Activated T-cell treated with anti-CD3 and anti-CD28 coated beads, Interleukin-2, amount 50 U/mL, for 24 hours (primary cell): ENCODE results near the gene H2BK1.

Experiments
- DNase-seq: peaks from one replicate; pipeline ENCODE4 v3.0.0-alpha.2; 2020
- H3K27ac Mint-ChIP-seq: 2 replicates; pipeline ENCODE4 v1.8.0; 2020; ENCODE audit warnings: mild to moderate bottlenecking, mixed read lengths
- H3K27me3 Mint-ChIP-seq: 2 replicates; pipeline ENCODE4 v1.8.0; 2020; ENCODE audit warnings: mixed read lengths
- H3K36me3 Mint-ChIP-seq: 2 replicates; pipeline ENCODE4 v1.8.0; 2020; ENCODE audit warnings: low read depth, mixed read lengths
- H3K4me1 Mint-ChIP-seq: 2 replicates; pipeline ENCODE4 v1.8.0; 2020; ENCODE audit warnings: low read depth, mixed read lengths
- H3K4me3 Mint-ChIP-seq: 2 replicates; pipeline ENCODE4 v1.8.0; 2020; ENCODE audit warnings: mild to moderate bottlenecking, moderate library complexity, mixed read lengths
- H3K9me3 Mint-ChIP-seq: 2 replicates; pipeline ENCODE4 v1.8.0; 2020; ENCODE audit warnings: mixed read lengths

H2BK1 gene

DNA sequence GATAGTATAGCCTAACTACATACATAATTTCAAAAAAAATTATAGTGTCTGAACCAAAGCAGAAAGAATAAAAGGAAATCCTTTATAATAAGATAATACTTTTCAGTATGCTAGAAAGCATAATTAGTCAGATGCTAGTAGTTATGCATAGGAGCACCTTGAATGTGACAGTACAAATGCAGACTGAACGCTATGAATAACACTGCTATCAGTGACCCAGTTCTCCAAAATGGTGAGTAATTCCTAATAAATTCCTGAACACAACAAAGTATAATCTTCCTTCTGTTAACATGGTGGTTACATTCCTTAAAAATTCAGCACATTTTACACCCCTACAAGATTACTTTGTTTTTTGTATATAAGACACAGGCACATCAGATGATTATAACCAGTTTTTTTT lies 20.8 kb upstream of the H2BK1 start:
- H3K9me3 Mint-ChIP-seq, result no peaks in the 10 kb centered on the region
- H3K4me1 Mint-ChIP-seq, result peaks cover 54% of the 10 kb centered on the region
- H3K36me3 Mint-ChIP-seq, result peaks cover 47% of the 10 kb centered on the region
- peak overlapping the region; percentile 99 for H3K4me3 Mint-ChIP-seq
- H3K27ac Mint-ChIP-seq, result no peak overlapping the region
- no peak for DNase-seq
- H3K27me3 Mint-ChIP-seq, result no peaks in the 10 kb centered on the region

DNA sequence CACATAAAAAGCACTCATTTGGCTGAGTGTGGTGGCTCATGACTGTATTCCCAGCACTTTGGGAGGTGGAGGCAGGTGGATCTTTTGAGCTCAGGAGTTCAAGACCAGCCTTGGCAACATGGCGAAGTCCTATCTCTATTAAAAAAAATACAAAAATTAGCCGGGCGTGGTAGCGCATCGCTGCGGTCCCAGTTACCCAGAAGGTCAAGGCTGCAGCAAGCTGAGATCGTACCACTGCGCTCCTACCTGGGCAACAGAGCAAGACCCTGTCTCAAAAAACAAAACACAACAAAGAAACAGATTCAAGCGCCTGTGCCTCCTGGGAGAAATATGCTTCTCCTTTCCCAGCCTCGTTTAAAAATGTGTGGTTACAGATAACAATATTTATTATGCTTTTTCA lies 19.0 kb upstream of the H2BK1 start:
- Mint-ChIP-seq H3K9me3 (no peaks in the 10 kb centered on the region), H3K27me3 (no peaks in the 10 kb centered on the region), H3K4me1 (peaks cover 57% of the 10 kb centered on the region), H3K4me3 (no peak overlapping the region), H3K27ac (no peak overlapping the region), H3K36me3 (peaks cover 48% of the 10 kb centered on the region)
- no peak for DNase-seq

DNA sequence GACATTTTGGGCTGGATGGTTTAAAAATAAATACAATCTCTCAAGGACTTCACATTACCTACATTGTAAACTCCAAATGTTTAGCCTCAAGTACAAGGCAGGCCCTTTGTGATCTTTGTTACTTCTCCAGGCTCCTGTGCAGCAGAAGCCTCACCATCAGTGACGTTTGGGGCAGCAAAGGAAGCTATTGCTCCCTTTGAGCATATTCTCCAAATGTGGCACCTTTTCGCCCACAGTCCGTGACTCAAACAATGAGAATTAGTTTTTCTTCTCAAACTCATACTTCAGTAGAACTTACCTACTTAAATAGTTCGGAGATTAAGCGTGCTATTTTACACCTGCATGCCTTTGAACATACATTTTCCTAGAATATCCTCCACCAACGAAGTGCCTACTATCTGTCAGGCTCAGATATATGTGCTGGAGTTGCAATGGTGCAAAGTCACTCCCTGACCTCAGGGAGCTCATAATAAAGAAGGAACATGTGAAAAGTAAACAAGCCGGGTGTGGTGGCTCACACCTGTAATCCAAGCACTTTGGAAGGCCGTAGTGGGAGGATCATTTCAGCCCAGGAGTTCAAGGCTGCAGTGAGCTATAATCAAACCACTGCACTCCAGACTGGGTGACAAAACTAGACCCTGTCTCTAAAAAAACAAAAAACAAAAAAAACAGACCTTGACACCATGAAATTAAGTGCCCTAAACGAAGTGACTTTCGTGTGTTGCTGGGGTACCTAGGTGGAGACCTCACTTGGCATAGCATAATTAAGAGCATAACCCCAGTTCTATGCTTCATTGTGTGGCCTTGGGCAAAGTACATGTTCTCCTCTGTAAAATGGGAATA lies 18.0 kb upstream of the H2BK1 start:
- DNase-seq, result no peak
- peak overlapping the region; percentile 96 for H3K4me3 Mint-ChIP-seq
- H3K27ac Mint-ChIP-seq, result peak overlapping the region; percentile 97
- no peaks in the 10 kb centered on the region for H3K9me3 Mint-ChIP-seq
- no peaks in the 10 kb centered on the region for H3K27me3 Mint-ChIP-seq
- peaks cover 48% of the 10 kb centered on the region for H3K36me3 Mint-ChIP-seq
- peaks cover 50% of the 10 kb centered on the region for H3K4me1 Mint-ChIP-seq

DNA sequence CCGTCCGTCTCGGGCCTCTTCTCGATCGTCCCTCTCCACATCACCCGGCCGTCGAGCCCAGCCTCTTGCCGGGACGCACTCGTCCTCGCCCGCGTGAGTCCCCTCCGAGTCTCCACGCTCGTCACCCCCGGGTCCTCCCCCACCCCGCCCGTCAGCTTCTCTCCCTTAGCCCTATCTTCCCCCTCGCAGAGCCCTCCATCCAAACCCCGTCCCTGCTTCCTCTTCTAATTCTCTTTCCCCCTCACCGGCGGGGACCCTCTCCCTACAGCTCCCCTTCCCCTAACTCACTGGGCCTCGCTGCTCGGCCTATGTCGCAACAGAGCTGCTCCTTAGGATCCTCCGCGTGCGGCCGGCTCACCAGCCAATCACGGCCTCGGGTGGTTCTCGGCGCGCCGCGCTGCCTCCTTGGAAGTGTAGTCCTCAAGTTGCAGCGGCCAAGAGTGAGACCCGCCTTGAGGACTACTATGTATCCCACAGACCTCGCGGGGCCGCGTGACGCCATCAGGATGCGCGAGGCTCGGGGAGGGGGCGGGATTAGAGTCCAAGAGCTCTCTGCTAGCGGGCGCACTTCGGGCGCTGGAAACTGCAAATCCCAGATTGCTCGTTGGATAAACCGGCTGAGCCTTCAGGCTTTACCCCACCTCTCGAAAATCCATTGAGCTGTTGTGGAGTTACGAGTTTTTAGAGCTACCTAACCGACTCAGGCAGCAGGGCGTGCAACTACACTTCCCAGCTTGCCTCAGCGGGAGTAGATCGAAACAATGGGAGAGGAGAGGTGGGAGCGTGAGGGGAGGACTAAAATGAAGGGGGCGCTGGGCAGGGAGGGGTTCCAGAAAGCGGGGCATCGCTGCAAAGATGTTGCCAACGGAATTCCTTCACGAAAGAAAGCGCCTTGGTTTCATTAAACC lies 16.8 kb upstream of the H2BK1 start, which contains the start of gene ABCF2:
Gene ABCF2, minus strand, starts transcription at position 331 of the 908 bp plus-strand sequence. CDS start 747 bp downstream, outside the sequence.
- peak within 1 kb of the TSS; percentile 96 for H3K4me3 Mint-ChIP-seq
- H3K27me3 Mint-ChIP-seq, result no peaks in the 10 kb centered on the region
- H3K27ac Mint-ChIP-seq, result peak within 1 kb of the TSS; percentile 97
- H3K36me3 Mint-ChIP-seq, result peaks cover 52% of the 10 kb centered on the region
- peaks cover 48% of the 10 kb centered on the region for H3K4me1 Mint-ChIP-seq
- DNase-seq, result peak; percentile 99
- no peaks in the 10 kb centered on the region for H3K9me3 Mint-ChIP-seq

DNA sequence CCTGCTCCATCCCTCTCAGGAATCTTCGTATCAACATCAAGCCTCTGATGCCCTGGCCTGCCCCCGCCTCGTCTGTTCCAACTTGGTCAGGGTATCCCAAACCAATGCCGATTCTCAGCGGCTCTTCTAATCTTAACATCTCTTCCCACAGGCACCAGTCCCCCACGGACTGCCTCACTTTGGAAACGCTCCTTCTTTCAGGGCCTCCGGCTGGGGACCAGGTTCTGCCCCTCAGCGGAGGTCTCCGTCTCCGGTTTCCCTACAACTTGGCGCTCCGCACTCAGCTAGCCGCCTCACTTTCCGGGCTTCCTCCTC lies 16.2 kb upstream of the H2BK1 start:
- H3K4me1 Mint-ChIP-seq, result peaks cover 41% of the 10 kb centered on the region
- H3K36me3 Mint-ChIP-seq, result peaks cover 57% of the 10 kb centered on the region
- peak overlapping the region; percentile 97 for H3K27ac Mint-ChIP-seq
- H3K9me3 Mint-ChIP-seq, result no peaks in the 10 kb centered on the region
- no peaks in the 10 kb centered on the region for H3K27me3 Mint-ChIP-seq
- no peak for DNase-seq
- peak overlapping the region; percentile 96 for H3K4me3 Mint-ChIP-seq

DNA sequence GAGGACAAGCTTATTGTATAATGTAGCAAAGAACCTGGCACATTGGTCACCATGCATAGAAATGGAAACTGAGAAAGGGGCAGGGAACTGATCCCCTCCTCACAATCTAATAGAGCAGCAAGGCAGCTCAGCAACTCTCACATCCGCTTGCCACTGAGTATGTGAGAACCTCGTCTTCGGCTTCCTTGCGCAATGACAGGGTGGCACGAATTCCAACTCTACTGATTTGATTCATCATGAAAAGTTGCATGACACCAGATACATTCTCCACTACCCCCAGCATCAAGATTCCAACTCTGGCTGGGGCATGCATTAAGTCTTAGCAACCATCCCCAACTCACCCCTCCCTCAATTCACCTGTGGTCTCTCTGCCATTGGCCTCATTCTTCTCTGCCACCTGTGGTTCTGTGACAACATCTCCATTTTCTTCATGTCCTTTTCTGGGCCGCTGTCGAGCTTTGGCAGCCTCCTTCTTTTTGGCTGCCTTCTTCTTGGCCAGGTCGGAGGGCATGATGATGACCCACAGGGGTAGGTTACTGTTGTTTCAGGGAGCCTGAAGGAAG lies 15.7 kb upstream of the H2BK1 start:
- Mint-ChIP-seq H3K4me3 (peak overlapping the region; percentile 96), H3K27me3 (no peaks in the 10 kb centered on the region), H3K4me1 (peaks cover 36% of the 10 kb centered on the region), H3K27ac (peak overlapping the region; percentile 97), H3K9me3 (no peaks in the 10 kb centered on the region), H3K36me3 (peaks cover 60% of the 10 kb centered on the region)
- no peak for DNase-seq

DNA sequence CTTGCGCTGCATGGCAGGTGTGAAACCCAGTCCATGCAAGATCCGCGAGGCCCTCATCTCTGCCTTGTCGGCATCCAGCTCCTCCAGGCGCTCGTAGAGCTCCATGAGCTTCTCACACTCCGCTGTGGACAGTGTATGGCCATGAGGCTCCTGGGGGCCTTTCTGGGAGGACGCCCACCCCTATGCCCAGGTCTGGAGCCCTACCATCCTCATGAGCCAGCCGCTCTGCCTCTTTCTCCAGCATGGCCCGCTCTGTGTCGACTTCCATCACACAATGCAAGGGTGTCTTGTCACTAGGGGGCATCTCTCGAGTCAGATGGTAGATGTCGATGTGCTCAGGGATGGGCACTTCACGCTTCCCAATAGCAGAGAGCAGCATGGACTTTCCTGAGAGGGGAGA lies 13.4 kb upstream of the H2BK1 start:
- Mint-ChIP-seq H3K27me3 (no peaks in the 10 kb centered on the region), H3K9me3 (no peaks in the 10 kb centered on the region), H3K27ac (no peak overlapping the region), H3K36me3 (peaks cover 83% of the 10 kb centered on the region), H3K4me1 (peaks cover 36% of the 10 kb centered on the region), H3K4me3 (no peak overlapping the region)
- no peak for DNase-seq

DNA sequence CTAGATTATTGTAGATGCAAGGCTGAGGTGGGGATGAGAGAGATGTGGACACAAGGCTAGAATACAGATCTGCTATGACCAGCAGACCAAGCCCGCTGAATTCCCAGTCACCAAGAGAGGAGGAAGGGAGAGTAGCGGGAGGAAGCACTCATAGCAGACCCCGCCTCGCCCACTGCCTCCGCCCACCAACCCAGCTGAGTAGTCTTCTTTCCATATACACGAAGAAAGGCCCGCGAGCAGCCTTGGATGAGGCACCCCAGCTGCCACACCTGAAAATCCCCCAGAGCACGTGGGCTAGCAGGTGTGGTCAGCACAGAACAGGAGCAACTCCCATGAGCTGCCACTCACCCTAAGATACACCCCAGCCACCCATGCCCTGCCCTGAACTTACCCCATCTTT lies 7.9 kb upstream of the H2BK1 start:
- H3K4me1 Mint-ChIP-seq, result no peaks in the 10 kb centered on the region
- H3K27me3 Mint-ChIP-seq, result no peaks in the 10 kb centered on the region
- no peak for DNase-seq
- no peak overlapping the region for H3K4me3 Mint-ChIP-seq
- peaks cover 97% of the 10 kb centered on the region for H3K36me3 Mint-ChIP-seq
- no peaks in the 10 kb centered on the region for H3K9me3 Mint-ChIP-seq
- H3K27ac Mint-ChIP-seq, result no peak overlapping the region

DNA sequence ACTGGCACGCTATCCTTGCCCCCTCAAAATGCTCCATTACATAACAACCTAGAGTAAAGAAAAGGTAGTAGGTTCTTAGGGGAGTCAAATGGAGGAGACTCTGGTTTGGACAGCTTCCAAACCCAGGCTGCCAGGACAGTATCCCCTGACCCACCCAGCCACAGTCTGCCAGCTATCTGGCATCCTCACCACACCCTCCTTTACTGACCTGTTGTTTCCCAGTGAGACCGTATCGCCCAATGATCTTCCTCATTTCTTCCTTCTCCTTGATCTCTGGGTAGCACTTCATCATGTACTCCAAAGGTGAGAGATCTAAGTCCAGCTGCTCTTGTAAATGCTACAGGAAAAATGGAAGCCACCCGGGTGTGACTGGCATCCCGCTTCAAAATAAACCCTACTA lies 5.1 kb upstream of the H2BK1 start:
- Mint-ChIP-seq H3K9me3 (no peaks in the 10 kb centered on the region), H3K27me3 (no peaks in the 10 kb centered on the region), H3K4me3 (no peak overlapping the region), H3K4me1 (no peaks in the 10 kb centered on the region), H3K36me3 (peaks cover 90% of the 10 kb centered on the region), H3K27ac (no peak overlapping the region)
- no peak for DNase-seq

DNA sequence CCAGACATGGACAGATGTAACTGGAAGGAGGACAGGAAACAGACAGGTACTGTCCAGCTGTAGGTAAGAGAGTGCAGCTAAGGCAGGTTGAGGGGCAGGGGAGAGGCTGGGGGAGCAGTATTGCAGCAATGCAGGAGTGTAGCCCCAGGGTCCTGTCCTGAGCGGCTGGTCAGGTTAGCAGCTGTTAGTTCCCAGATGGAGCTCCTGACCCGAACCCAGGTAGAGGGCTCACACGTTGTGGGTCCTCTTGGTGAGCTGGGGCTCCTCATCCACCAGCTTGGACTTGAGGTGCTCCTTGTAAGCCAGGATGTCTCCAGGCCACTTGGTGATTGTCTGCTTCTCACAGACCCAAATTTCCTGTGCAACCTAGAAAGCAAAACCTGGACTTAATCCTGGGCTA lies 3.5 kb upstream of the H2BK1 start:
- Mint-ChIP-seq H3K36me3 (peaks cover 75% of the 10 kb centered on the region), H3K4me3 (no peak overlapping the region), H3K9me3 (no peaks in the 10 kb centered on the region), H3K27me3 (no peaks in the 10 kb centered on the region), H3K27ac (no peak overlapping the region), H3K4me1 (no peaks in the 10 kb centered on the region)
- DNase-seq, result no peak

DNA sequence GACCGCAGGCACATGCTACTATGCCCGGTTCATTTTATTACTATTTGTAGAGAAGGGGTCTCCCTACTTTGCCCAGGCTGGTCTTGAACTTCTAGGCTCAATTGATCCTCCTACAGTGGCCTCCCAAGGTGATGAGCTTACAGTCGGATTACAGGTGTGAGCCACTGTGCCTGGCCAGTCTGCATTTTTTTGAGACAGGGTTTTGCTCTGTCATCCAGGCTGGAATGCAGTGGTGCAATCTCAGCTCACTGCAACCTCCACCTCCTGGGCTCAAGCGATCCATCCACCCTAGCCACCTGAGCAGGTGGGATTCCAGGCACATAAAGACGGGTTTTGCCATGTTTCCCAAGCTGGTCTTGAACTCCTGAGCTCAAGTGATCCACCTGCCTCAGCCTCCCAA lies 2.3 kb upstream of the H2BK1 start:
- DNase-seq, result no peak
- Mint-ChIP-seq H3K4me3 (no peak overlapping the region), H3K9me3 (no peaks in the 10 kb centered on the region), H3K4me1 (peaks cover 8% of the 10 kb centered on the region), H3K36me3 (peaks cover 63% of the 10 kb centered on the region), H3K27me3 (no peaks in the 10 kb centered on the region), H3K27ac (no peak overlapping the region)

DNA sequence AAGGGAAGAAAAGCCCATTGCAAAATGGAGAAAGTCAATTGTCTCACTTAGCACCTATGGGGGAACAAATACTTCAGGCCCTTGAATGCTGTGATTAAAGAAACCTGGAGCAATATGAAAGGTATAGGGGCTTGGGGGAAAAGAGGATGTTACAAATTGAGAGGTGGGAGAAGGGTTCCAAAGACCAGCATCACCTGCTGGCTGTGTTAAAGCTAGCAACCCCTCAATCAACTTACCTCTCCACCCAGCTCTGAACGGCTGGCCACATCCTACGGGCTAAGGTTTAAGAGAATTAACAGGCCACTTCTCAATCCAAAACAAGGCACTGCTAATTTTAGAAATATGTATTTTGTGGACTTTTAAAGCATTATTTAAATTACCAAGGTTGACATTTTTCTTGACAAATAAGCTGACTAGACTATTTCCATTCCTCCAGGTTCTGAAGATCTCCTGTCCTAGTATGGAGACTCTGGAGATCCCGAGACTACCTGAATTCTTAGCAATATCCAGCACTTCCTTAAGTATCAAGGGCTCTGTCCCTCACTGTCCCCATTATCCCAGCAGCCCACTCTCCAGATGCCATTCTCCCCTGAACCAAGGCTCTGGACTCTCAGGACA lies 976 bp upstream of the H2BK1 start:
- H3K4me1 Mint-ChIP-seq, result peaks cover 20% of the 10 kb centered on the region
- no peak overlapping the region for H3K4me3 Mint-ChIP-seq
- H3K27me3 Mint-ChIP-seq, result no peaks in the 10 kb centered on the region
- no peaks in the 10 kb centered on the region for H3K9me3 Mint-ChIP-seq
- H3K27ac Mint-ChIP-seq, result no peak overlapping the region
- no peak for DNase-seq
- H3K36me3 Mint-ChIP-seq, result peaks cover 49% of the 10 kb centered on the region

DNA sequence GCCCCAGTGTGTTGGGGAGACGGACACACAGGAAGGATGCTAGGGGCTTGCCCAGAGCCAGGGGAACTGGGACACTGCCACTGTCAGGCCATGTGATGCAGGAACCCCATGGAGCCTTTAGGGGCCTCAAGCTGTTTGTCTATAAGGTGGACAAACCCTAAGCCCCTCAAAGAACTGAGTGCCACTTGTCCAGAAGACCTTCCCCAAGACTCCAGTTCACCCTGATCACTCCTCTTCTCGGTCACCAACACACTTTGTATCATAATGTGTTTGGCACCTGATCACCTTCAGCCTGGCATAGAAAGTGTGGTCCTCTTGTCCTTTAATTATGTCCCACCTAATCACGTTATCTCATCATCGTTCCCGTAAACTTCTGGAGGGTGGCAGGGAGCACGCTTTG lies 700 bp downstream of the H2BK1 start:
- no peak overlapping the region for H3K4me3 Mint-ChIP-seq
- H3K36me3 Mint-ChIP-seq, result peaks cover 32% of the 10 kb centered on the region
- no peak overlapping the region for H3K27ac Mint-ChIP-seq
- DNase-seq, result no peak
- peaks cover 23% of the 10 kb centered on the region for H3K4me1 Mint-ChIP-seq
- H3K9me3 Mint-ChIP-seq, result no peaks in the 10 kb centered on the region
- H3K27me3 Mint-ChIP-seq, result no peaks in the 10 kb centered on the region

DNA sequence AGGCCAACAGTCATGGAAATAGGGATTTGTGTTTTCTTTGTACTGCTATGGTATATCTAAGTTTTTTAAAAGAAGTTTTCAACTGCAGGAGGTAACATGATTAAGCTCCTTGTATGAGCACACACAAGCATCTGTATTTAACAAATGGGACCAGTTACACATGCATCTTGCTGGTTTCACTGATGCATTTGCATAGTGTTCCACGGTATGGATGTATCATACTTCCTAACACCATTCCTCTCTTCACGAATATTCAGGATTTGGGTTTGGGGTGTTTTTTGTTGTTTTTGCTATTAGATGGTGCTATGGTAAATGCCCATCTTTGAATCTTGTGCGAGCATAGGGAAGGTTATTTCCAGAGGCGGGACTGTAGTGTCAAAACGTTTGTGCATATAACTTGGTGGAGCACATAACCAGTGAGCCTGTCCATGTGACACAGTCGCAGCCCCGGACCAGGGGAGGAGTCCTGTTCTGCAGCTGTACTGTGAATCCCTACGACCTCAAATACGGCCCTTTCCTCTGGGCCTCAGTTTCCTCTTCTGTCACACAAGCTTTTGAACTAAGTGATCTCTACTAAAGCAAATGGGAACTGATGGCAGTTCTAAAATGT lies 1.9 kb downstream of the H2BK1 start:
- H3K9me3 Mint-ChIP-seq, result no peaks in the 10 kb centered on the region
- peaks cover 20% of the 10 kb centered on the region for H3K36me3 Mint-ChIP-seq
- peaks cover 3% of the 10 kb centered on the region for H3K27me3 Mint-ChIP-seq
- no peak overlapping the region for H3K27ac Mint-ChIP-seq
- H3K4me1 Mint-ChIP-seq, result peaks cover 23% of the 10 kb centered on the region
- DNase-seq, result no peak
- H3K4me3 Mint-ChIP-seq, result no peak overlapping the region
